Tibial nerve (tissue), 4 donors: Measurements from ENCODE around the gene ZNF181.

ENCODE experiments used
- EP300 ChIP-seq, 2 donors: sonication (generic); formaldehyde crosslinking; IDR thresholded peaks; one replicate each; pipeline ENCODE4 v1.6.1; 2017; ENCODE audit warnings: antibody characterized with exemption in 2 of 2, mild to moderate bottlenecking in 1 of 2
- TF ChIP-seq, protein P1 (sequence below), 5 experiments: fragments of 200-600 bp in 3 of 5; fragments of 450-650 bp in 2 of 5; sonication (generic) in 3 of 5; IDR thresholded peaks; one replicate each; pipeline ENCODE4 v1.5.1; 2016 to 2019; ENCODE audit warnings: antibody characterized with exemption in 5 of 5, mild to moderate bottlenecking in 3 of 5, moderate library complexity in 2 of 5

DNA sequence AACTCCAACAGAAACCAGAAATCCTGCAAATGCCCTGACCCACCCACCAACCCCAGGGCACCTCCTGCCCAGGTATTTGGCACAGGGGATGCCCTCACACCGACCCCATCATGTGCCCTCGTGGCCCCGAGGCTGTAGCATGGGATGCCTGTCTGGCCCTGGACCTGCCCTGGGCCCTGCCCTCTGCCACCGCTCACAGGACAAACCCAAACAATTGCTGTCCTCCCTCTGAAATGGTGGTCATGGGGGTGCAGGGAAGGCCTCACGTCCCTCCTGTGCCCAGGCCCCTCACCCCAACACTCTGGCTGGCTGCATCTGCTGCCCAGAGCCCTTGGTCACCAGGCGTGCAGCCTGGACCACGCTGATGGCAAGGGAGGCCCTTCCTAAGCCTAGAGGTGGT is 2.1 kb upstream of the ZNF181 start:
- TF ChIP-seq EP300 (IDR thresholded peaks at IDR 0.05): no peak
- TF ChIP-seq, protein P1, sequence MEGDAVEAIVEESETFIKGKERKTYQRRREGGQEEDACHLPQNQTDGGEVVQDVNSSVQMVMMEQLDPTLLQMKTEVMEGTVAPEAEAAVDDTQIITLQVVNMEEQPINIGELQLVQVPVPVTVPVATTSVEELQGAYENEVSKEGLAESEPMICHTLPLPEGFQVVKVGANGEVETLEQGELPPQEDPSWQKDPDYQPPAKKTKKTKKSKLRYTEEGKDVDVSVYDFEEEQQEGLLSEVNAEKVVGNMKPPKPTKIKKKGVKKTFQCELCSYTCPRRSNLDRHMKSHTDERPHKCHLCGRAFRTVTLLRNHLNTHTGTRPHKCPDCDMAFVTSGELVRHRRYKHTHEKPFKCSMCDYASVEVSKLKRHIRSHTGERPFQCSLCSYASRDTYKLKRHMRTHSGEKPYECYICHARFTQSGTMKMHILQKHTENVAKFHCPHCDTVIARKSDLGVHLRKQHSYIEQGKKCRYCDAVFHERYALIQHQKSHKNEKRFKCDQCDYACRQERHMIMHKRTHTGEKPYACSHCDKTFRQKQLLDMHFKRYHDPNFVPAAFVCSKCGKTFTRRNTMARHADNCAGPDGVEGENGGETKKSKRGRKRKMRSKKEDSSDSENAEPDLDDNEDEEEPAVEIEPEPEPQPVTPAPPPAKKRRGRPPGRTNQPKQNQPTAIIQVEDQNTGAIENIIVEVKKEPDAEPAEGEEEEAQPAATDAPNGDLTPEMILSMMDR (IDR thresholded peaks at IDR 0.05): no peak
